ENCODE results near the gene CCDC178.

DNA sequence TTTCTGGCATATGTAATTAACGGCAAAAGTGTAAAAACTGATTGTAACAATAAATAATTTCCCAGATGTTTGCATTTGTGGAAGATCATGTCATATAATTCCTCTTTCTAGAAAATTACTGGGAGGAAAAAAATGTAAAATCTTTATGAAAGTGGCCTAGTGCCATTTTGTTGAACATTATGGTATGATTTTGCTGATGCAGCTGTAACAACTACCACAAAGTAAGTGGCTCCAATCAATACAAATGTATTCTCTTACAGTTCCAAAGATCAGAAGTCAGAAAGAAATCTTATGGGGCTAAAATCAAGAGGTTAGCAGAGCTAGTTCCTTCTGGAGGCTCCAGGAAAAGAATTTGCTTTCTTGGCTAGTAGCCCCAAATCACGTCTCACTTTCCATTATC lies 281.4 kb downstream of the CCDC178 start:
- no peak for TF ChIP-seq GATA3 (IDR thresholded peaks at IDR 0.05; ENCODE audit: low read depth, low read length)
- no peak for TF ChIP-seq GATA2 (IDR thresholded peaks at IDR 0.05; ENCODE audit: low read depth, low read length)

Measured in SH-SY5Y (cell line).